Mesenteric fat pad (tissue), 1 donor: Measurements from ENCODE around the gene IRAK1. TPM values are rescaled to one million over a fixed set of nuclear protein-coding genes. Genes with fewer than 3 reads are reported as not detected.

Source experiments
- DNase-seq: peaks from one replicate; pipeline ENCODE4 v3.0.0-alpha.2; 2020; ENCODE audit warnings: low spot score
- total RNA-seq: library from RNA; stranded (reverse); fragmentation: NEBNext Ultra II Directional; extraction: Animal tissue kit (Norgen Biotek cat#: 25700); gene quantifications from one replicate; pipeline ENCODE4 v1.2.1, GENCODE V29; 2021
- donor health status: DM: yes; HTN: yes; CAD: no.

Gene IRAK1
- total RNA-seq, 1 donor from 2014 or later: 167 TPM

DNA sequence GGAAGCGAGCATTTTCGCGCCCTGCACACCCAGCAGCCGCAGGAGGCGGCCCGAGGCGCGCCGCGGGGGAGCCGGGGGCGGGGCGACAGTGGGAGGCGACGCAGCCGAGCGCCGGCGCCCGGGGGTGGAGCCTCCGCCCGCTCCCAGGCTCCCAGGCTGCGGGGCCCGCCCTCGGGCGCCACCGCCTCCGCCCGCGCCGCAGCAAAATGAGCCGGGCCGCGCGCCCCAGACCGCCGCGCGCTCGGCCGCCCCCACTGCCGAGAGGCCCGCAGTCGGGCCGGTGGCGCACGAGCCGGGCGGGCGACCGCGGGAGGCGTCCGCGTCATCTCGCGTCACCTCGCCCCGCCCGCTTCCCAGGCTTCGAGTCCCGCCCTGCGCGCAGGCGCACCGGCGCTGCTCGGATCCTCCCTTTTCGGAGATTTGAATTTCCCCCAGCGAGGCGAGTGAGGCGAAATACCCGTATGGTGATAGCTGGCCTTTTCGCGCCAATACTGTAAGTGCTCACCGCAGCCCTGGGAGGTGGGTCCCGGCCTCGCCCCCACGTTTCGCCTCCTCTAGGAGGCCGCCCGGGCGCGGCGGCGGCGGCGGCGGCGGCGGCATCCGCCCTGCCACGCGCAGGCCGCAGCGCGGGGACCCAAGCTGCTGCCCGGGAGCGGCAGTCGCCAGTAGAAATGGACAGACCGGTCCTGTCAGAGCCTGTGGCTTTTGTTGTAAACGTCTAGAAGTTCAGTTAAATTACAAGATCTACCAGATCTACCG, 47.2 kb downstream of the IRAK1 start, which contains the start of gene TMEM187:
Gene TMEM187 (plus strand): TSS at position 387 of the 759 bp plus-strand sequence. CDS start 9,309 bp downstream, outside the sequence.
- peak; percentile 96 for DNase-seq

DNA sequence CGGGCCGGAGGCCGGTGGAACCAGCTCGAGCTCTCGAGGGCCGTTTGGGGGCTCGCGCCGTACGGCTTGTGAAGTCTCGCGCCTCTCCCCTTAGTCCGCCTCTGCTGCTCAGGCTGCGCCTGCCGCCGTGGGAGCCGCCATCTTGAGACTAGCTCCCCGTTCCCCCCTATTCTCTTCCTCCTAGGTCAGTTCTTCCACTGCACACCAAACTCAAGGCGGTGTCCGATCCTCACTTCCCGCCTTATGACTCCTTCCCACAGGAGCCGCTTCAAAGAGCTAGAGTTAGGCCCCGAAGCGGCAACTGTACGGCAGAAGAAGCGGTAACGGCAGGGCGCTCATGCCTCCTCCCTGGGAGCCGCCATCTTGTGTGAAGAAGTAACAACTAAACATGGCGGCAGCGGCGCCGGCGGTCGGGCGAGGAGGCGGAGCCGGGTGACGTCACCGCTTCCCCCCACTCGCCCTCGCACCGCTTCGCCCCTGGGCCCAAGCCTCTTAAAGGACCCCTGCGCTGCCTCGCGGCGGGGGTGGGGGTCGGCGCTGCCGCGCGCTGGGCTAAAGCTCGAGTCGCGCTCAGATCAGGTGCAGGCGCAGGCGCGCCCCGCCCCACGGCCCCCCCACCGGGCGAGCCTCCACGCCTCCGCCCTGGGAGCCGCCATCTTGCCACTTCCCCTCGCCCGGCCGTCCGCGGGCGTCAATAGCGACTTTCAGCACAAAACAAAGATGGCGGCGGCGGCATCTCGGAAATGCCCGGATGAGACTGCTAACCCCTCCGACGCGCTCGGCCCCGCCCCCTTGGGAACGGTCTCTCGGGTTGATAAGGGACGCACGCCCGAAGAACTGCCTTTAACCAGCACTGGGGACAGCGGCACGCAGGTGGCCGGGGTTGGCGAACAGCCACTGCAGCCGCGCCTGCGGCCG, 48.0 kb downstream of the IRAK1 start, which contains the start of gene HCFC1:
Gene HCFC1 (minus strand): TSS at position 369 of the 918 bp plus-strand sequence. CDS start 978 bp downstream, outside the sequence.
- peak; percentile 96 for DNase-seq

DNA sequence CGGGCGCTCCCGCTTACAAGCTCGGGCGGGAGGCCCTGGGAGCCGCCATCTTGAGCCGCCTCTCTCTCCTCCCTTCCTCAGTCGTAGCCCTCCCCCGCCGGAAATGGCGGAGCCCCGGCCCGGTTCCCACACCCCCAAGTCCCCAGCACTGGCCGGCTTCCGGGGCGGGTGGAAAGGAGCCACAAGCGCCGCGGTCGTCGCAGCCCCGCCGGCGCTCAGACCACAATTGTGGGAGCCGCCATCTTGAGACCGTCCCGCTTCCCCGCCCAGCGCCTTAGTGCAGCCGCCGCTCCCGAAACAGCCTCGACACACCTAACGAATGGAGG, 48.6 kb downstream of the IRAK1 start:
- peak; percentile 97 for DNase-seq

DNA sequence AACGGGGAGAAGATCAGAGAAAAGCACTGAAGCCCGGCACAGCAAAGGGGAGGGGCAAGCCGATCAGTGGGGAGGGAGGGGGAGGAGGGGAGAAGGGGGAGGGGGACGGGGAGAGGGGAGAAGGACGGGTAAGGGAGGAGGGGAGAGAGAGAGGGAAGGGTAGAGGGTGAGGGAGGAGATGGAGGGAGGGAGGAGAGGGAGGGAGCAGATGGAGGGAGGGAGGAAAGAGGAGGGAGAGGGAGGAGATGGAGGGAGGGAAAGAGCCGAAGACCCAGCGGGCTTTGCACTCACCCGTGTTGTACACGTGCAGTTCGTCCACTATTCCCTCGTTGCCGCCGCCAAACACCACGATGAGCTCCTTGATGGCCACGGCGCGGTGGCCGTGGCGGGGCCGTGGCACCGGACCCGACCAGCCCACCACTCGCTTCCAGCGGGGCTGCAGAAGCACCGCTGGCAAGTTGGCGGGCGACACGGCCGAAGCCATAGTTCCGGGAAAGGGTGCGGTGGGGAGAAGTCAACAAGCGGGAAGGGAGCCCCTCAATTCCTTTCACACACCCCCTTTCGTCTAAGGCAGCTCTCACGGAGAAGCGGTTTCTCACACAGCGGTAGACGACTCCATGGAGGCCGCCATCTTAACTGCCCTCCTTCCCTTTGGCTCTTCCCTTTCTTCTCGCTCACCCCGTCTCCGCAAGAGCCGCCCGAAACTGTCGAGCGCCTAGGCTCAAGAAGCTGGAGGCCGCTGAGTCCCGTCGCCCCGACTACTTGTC, 49.2 kb downstream of the IRAK1 start:
- DNase-seq: no peak

DNA sequence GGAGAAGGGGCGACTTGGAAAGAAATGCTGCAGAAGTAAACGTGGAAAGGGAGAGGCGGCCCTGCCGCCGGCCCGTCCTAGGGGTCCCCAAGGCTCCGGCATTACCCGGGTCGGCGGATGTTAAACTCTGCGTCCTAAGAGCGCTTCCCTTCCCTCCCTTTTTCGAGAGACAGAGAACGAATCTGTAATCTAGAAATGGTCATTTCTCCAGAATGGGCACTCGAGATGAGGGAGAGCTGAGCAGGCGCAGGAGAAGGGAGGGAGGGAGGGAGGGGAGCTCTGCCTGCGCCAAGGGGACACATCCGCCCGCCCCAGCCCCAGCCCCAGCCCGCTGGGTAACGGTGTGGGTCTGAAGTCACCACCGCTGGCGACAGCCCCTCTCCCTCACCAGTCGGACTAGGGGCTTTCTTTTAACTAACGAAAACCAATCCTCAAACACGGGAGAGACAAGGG, 49.8 kb downstream of the IRAK1 start:
- no peak for DNase-seq

DNA sequence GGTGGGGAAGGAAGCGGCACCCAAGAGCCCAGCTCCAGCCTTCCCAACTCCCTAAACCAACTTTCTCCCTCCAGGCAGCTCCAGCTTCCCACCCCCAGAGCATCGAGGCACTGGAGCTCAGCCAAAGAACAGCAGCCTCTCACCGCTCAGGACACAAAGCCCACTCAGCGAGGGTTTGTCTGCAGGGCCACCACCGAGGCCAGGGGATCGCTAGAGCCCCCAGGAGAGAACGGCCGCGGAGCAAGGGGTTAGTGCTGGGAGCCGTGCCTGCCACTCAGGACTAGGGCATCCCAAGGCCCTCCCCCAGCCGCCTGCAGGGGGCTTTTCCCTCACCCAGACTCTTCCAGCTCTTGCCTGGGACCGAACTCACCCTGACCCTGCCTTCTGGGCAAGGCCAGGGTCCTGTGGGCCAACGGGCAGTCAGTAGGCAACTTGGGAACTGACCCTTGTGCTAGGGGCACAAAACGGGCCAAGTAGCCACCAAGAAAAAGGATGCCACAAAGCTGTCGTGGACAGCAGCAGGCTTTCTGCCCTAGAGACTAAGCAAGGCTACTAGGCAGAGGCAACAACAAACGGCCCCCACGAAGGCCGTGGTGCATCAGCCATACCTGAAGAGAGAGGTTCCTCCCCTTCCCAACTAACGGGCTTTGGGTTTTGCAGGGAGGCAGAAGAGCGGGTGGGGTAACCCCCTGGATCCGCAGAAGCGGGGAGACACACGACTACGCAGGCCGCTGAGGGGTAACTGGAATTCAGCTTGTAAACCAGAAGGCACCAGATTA, 50.4 kb downstream of the IRAK1 start:
- no peak for DNase-seq

DNA sequence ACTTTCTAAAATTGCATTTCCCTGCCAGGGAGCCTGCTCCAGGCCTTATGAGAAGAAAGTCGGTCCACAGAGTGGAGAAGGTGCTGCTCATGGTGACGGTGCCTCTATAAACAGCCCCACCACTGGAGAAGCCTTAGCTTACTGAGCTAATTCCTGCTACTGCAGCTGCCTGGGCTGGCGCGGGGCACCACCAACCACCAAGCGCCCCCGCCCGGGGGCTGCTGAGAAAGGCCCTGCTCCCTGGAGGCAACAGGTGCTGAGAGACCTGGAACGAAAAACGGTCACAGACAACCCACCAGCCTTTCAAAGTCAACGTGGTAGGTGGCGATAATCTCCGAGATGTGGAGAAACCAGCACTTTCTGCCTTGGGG, 51.0 kb downstream of the IRAK1 start:
- DNase-seq: no peak

DNA sequence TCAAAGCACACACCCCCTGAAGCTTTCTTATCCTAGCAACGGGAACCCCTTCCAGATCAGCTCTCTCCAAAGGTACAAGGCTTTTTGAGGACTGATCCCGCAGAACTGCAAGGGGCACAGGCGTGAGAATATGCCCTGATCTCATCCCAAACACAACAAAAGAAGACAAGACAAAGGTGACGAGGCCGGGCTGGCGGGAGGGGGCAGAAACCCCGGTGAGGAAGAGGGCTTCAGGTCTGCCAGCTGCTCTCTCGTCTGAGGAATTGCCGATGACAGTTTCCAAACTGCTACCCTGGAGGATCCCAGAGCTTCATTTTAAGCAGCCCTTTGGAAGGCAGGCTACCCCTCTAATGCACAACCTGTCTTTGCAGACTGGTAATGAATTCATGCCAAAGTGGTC, 51.4 kb downstream of the IRAK1 start:
- DNase-seq: no peak

DNA sequence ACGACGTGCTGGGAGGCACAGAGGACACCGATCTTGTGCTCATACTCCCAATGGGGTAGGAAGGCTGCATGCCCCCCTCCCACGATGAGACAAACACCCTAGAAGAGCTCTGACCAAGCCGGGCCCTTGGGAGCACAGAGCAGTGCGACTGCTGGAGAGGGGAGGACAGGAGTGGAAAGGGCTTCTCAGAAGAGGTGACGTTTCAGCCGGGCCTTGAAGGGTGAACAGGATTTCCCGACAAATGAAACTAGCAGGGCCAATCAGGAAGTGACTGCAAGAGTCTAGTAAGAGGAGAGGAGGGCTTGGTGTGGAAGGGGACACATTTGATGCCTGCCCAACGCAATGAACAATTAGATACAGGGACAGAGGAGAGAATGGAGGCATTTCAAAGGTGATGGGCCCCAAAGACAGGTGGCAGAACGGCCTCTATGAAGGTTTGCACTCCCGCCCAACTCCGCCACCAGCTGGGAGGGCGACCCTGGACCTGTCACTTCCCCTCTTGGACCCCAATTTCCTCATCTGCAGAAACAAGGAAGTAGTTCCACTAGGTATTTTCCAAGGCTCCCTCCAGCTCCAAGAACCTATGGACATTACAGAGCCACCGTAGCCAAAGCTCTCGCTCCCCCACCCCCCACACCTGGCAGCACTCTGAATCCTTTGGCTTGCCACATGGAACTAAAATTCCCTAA, 52.0 kb downstream of the IRAK1 start:
- DNase-seq: no peak

DNA sequence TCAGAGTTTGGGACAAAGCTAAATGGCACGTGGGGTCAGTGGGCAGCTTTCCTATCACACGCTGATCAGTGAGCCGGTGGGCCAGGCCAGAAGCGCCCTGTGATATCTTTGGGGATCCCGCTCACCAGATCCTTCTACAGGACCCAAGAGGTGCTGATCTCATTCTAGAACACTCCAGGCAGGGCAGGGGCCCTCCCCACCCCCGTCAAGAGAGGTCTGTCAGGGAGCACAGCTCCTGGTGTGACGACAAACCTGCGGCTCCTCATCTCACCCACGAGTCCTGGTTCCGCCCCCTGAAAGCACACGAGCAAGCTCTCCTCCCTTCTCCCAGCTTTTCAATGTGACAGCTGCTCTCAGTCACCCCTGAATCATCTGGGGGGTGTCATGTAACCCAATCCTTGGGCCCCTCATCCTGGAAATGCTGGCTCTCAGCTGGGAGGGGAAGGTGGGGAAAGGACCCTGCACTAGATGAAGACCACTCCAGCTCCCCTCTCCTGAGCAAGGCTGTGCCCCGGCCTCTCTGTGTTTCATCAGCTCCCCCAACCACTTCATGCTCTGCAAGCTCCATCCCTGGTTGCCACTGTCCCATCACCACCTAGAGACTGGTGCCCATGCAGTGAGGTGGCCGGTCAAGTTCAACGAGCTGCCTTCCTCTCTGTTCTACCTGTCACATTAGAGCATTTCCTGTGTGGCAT, 52.7 kb downstream of the IRAK1 start:
- DNase-seq: no peak

DNA sequence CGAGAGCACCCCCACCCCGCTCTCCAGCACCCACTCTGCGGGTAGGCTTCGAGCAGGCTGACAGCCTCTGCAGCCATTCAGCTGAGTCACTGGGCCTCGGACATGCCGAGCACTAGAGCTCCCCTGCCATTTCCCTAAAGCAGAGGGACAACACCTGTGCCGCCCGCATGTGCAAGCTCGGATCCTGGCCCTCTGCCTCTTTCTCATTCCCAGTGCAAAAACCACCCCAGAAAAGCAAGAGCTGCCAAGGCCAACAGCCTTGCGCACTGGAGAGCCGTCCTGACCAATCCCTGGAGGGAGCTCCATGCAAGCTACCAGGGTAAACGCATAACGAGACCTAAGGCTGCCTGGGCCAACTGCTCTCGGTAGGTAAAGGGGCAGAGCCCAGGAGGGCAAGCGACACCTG, 53.4 kb downstream of the IRAK1 start:
- no peak for DNase-seq

DNA sequence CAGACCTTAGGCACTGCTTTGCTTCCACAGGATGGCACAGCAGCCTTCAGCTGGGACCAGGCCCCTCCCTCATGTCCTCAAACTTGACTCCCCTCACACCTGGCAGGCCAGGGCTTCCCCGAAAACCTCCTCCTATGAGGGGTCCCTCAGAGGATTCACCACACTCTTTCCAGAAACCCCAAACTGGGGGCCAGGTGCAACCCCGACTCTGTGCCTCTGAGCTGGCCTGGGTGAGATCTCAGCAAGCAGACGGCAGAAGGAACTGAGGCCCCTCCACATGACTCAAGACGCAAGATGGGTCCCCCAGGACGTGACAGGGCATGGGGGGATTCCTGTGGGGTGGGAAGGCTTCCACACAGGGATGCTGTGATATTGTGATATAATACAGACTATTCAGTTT, 54.3 kb downstream of the IRAK1 start:
- no peak for DNase-seq

DNA sequence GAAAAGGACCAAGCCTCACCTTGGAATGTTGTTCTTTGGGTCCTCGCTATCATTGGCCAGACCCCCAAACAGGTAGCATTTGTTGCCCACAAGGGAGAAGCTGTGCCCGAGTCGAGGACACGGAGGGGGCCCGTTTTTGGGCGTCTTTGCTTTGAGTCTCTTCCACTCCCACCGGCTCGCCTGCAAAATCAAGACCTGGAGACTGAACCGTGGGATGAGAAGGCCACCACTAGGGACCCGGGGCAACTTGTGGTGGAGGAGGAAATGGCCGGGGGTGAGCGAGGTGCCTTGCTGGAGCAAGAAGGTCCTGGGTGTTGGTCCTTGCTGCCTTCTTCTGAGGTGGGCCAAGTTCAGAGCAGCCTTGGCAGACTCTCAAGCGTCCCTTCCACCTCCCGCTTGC, 55.6 kb downstream of the IRAK1 start:
- DNase-seq: no peak

DNA sequence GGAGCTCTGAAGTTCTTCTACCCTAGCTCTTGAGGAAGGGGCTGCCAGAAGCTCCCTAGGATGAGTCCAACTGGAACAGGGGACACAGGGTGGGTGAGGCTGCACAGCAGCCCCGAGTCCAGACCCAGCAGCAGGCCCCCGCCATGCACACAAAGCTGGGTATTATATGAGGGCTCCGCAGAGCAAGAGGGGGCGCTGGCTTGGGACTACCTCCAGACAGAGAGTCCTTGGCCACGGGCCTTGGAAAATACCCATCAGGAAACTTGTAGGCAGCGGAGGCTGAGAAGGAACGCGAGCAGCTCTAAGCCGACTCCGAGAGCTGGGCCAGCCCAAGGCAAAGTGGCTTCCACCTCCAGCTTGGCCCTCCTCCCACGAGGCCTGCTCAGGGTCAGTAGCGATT, 56.2 kb downstream of the IRAK1 start:
- DNase-seq: no peak

DNA sequence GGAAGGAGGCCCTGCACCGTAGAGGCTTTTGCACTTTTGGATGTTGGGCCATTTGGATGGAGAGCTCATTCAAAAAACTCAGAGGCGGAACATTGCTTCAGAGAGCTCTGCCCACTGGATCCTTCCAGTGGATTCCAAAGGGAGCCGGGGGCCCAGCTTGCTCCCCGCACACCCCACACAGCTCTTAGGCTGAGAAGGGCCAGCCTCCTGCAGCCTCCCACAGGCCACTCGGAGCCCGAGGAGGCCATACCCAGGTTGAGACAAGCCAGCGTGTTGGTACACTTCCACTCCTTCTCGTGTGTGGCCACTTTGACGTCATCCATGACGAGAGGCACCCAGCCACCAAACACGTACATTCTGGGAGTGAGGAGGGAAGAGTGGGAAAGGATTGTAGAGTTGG, 58.4 kb downstream of the IRAK1 start:
- no peak for DNase-seq

DNA sequence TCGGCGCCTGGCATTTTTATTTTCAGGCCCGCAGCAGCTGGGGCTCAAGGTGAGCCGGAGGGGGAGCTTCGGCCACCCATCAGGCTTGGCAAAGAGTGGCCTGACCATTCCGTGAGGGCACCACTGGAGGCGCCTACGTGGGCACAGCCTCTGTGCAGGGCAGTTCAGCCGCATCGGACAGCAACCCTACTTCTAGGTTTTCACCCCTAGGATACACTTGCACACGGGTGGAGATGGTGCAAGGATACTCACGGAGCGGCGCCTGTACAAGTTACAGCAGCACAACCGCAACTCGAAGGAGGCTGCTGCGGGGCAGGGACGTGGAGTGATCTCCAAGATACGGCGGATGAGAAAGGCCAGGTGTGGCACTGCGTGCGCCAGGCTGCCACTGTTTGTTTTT, 58.9 kb downstream of the IRAK1 start:
- DNase-seq: no peak
